Mammary epithelial cell (primary cell): ENCODE results near the gene INSM2.

Experiments
- EZH2 ChIP-seq: IDR thresholded peaks from 2 replicates; pipeline ENCODE4 v1.6.1; 2012; ENCODE audit warnings: low read length, inconsistent platforms, borderline replicate concordance
- TF ChIP-seq, protein P1 (sequence below), 2 donors: IDR thresholded peaks in 1 of 2; conservative IDR thresholded peaks in 1 of 2; 2 replicates each; pipeline ENCODE4 v1.5.1; 2011 to 2012; ENCODE audit warnings: inconsistent platforms in 2 of 2, low read length in 2 of 2, mild to moderate bottlenecking in 2 of 2, control low read depth in 1 of 2, low read depth in 1 of 2; ENCODE audit not compliant: insufficient read depth in 1 of 2; ENCODE audit errors: extremely low read depth in 1 of 2

DNA sequence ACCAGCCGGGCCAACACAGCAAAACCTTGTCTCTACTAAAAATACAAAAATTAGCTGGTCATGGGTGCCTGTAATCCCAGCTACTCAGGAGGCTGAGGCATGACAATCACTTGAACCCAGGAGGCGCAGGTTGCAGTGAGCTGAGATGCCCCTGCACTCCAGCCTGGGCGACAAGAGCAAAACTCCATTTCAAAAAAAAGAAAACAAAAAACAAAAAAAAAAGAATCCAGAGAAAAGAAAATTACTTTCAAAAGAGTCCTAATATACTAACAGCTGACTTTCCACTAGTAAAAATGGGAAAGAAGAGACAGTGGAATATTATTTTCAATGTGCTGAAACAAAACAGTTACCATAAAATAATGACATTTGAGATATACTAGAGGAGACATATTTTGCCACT is 8.3 kb upstream of the INSM2 start:
- no peak for TF ChIP-seq EZH2
- TF ChIP-seq, protein P1, sequence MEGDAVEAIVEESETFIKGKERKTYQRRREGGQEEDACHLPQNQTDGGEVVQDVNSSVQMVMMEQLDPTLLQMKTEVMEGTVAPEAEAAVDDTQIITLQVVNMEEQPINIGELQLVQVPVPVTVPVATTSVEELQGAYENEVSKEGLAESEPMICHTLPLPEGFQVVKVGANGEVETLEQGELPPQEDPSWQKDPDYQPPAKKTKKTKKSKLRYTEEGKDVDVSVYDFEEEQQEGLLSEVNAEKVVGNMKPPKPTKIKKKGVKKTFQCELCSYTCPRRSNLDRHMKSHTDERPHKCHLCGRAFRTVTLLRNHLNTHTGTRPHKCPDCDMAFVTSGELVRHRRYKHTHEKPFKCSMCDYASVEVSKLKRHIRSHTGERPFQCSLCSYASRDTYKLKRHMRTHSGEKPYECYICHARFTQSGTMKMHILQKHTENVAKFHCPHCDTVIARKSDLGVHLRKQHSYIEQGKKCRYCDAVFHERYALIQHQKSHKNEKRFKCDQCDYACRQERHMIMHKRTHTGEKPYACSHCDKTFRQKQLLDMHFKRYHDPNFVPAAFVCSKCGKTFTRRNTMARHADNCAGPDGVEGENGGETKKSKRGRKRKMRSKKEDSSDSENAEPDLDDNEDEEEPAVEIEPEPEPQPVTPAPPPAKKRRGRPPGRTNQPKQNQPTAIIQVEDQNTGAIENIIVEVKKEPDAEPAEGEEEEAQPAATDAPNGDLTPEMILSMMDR (conservative IDR thresholded peaks at IDR 0.05 in 1 of 2, IDR thresholded peaks at IDR 0.05 in 1 of 2; ENCODE audit: extremely low read depth in 1 of 2, insufficient read depth in 1 of 2, low read depth in 1 of 2, low read length in 2 of 2) = no peak
